ENCODE data around the gene THAP7. TPM values are rescaled to one million over a fixed set of nuclear protein-coding genes. Genes with fewer than 3 reads are reported as not detected.

Gene THAP7
- total and polyA plus RNA-seq, 2 donors (not counting 3 experiments of a cell fraction or from before 2014, with no cell fraction given): 13.5 to 24.4 TPM

- POLR2A ChIA-PET: no interaction called here
- Histone ChIP-seq H2AFZ (ENCODE audit: low read depth, low read length) (no peak overlapping the region), H3K4me2 (ENCODE audit: insufficient read depth, low read length) (no peak overlapping the region), H3K79me2 (ENCODE audit: control insufficient read depth, insufficient read depth, low read length) (no peaks in the 10 kb centered on the region), H4K20me1 (replicated peaks; ENCODE audit: control insufficient read depth, extremely low read depth, insufficient read depth, low read length) (no peaks in the 10 kb centered on the region), H3K9me3 (replicated peaks; ENCODE audit: control insufficient read depth, insufficient read depth, low read length) (no peaks in the 10 kb centered on the region), H3K4me3 (replicated peaks in 1 of 3; ENCODE audit: insufficient read depth in 1 of 3, low read depth in 1 of 3, low read length in 3 of 3) (no peak overlapping the region), H3K27ac (ENCODE audit: insufficient read depth, low read depth, low read length) (no peak overlapping the region), H3K4me1 (ENCODE audit: control insufficient read depth, extremely low read depth, insufficient read depth, low read length) (no peaks in the 10 kb centered on the region), H3K36me3 (ENCODE audit: control insufficient read depth in 2 of 2, extremely low read depth in 1 of 2, insufficient read depth in 2 of 2, low read length in 2 of 2) (peaks cover 3 to 39% of the 10 kb centered on the region in 2 experiments), H3K9ac (replicated peaks; ENCODE audit: extremely low read depth, insufficient read depth, low read length) (no peak overlapping the region), H3K27me3 (ENCODE audit: control insufficient read depth in 2 of 2, insufficient read depth in 2 of 2, low read length in 2 of 2) (no peaks in the 10 kb centered on the region), H3K9me1 (replicated peaks; ENCODE audit: control insufficient read depth, extremely low read depth, insufficient read depth, low read length) (no peaks in the 10 kb centered on the region)
- no TSS peak for BruUV-seq (replicated peaks)
- intact Hi-C loops (cut with micrococcal nuclease): no loop called here
- no peak for DNase-seq (ENCODE audit: low read depth, low spot score)
- dilution Hi-C loops (cut with MboI; ENCODE audit: extremely low pct_ligation_motif_present, low sequenced_read_pairs): no loop called here
- CTCF ChIA-PET: interaction anchor here (0.7 kb wide), 1 partner anchor 104 kb away, joined by 3 read pairs; no protein-coding TSS in a partner anchor
- no peak for FAIRE-seq
- no peak for TF ChIP-seq CTCF (IDR thresholded peaks at IDR 0.05; ENCODE audit: extremely low read depth in 1 of 2, insufficient read depth in 1 of 2, low read depth in 1 of 2, low read length in 2 of 2)
- no peak for TF ChIP-seq JUN (IDR thresholded peaks at IDR 0.05; ENCODE audit: borderline replicate concordance, insufficient read depth, insufficient read length, low read depth)
- no peak for TF ChIP-seq EZH2 (IDR thresholded peaks at IDR 0.05; ENCODE audit: borderline replicate concordance, low read depth, low read length, severe bottlenecking)
- TF ChIP-seq MYC (IDR thresholded peaks at IDR 0.05; ENCODE audit: low read depth, low read length): no peak
- TF ChIP-seq GATA2 (IDR thresholded peaks at IDR 0.05; ENCODE audit: insufficient read depth, insufficient read length, low read depth, low read length): no peak
- no peak for TF ChIP-seq POLR2A (IDR thresholded peaks at IDR 0.05; ENCODE audit: low read depth, low read length)
- TF ChIP-seq POLR2AphosphoS5 (IDR thresholded peaks at IDR 0.05; ENCODE audit: insufficient read depth, low read depth, low read length): no peak
- no peak for TF ChIP-seq FOS (IDR thresholded peaks at IDR 0.05; ENCODE audit: borderline replicate concordance, insufficient read depth, low read length)
- TF ChIP-seq MAX (IDR thresholded peaks at IDR 0.05; ENCODE audit: insufficient read depth, insufficient read length): no peak
Observed at GRCh38 chr22:20989323-20990138, 12.4 kb downstream of the THAP7 start.

Measured in endothelial cell of umbilical vein (primary cell).